HepG2 (cell line): Measurements from ENCODE around the gene RNU4-1. TPM values are rescaled to one million over a fixed set of nuclear protein-coding genes. Genes with fewer than 3 reads are reported as not detected.

Experiments
- ATF7 ChIP-seq, 2 experiments: fragments of 450-650 bp in 1 of 2; sonication (generic) in 1 of 2; formaldehyde crosslinking in 1 of 2; IDR thresholded peaks; 2 replicates each; pipeline versions ENCODE4 v1.4.0 to v1.6.1; 2016 to 2020; ENCODE audit warnings: antibody characterized with exemption in 1 of 2, mild to moderate bottlenecking in 1 of 2, missing genetic modification reagents in 1 of 2
- HDAC2 ChIP-seq: sonication (generic); formaldehyde crosslinking; IDR thresholded peaks from 2 replicates; pipeline ENCODE4 v1.4.0; 2020; ENCODE audit warnings: missing genetic modification reagents
- KDM5B ChIP-seq: sonication (generic); formaldehyde crosslinking; IDR thresholded peaks from 2 replicates; pipeline ENCODE4 v1.4.0; 2020; ENCODE audit warnings: missing genetic modification reagents, mild to moderate bottlenecking, borderline replicate concordance
- MIER2 ChIP-seq: IDR thresholded peaks from 2 replicates; pipeline ENCODE4 v1.6.1; 2016; ENCODE audit warnings: missing biosample characterization, missing genetic modification reagents
- MYC ChIP-seq: sonication (generic); formaldehyde crosslinking; IDR thresholded peaks from 2 replicates; pipeline ENCODE4 v1.9.0; 2021; ENCODE audit warnings: missing genetic modification reagents, borderline replicate concordance
- NBN ChIP-seq: fragments of 450-650 bp; conservative IDR thresholded peaks from 2 replicates; pipeline ENCODE4 v1.6.1; 2017
- NR2F1 ChIP-seq, 2 experiments: fragments of 450-650 bp in 1 of 2; formaldehyde crosslinking in 1 of 2; IDR thresholded peaks; 2 replicates each; pipeline versions ENCODE4 v1.5.0 to v1.6.1; 2016 to 2020; ENCODE audit warnings: mild to moderate bottlenecking in 1 of 2, missing compliant biosample characterization in 1 of 2, missing genetic modification reagents in 1 of 2, moderate library complexity in 1 of 2
- PHF21A ChIP-seq: sonication (generic); formaldehyde crosslinking; IDR thresholded peaks from 2 replicates; pipeline ENCODE4 v1.5.0; 2020; ENCODE audit warnings: mild to moderate bottlenecking, missing genetic modification reagents
- ZMAT3 ChIP-seq: sonication (generic); formaldehyde crosslinking; conservative IDR thresholded peaks from 2 replicates; pipeline ENCODE4 v1.7.0; 2021; ENCODE audit warnings: missing genetic modification reagents
- ZNF230 ChIP-seq: sonication (generic); formaldehyde crosslinking; IDR thresholded peaks from 2 replicates; pipeline ENCODE4 v1.4.0; 2020; ENCODE audit warnings: mild to moderate bottlenecking, missing genetic modification reagents
- ZNF709 ChIP-seq: sonication (generic); formaldehyde crosslinking; IDR thresholded peaks from 2 replicates; pipeline ENCODE4 v1.5.0; 2020; ENCODE audit warnings: mild to moderate bottlenecking, missing genetic modification reagents
- polyA plus RNA-seq, 8 experiments: library from polyadenylated mRNA; depleted of rRNA in 3 of 8; stranded (reverse) in 7 of 8; unstranded in 1 of 8; fragments of >200 nt; fragmentation: Illumina TruSeq in 4 of 8; extraction: Trizol in 4 of 8; gene quantifications; 2 replicates each; pipeline versions ENCODE4 v1.2.1 to v1.2.3, GENCODE V29; 2011 to 2016; ENCODE audit warnings: low read depth in 4 of 8, missing spikeins in 1 of 8, mixed read lengths in 1 of 8; ENCODE audit not compliant: insufficient read depth in 1 of 8
- total RNA-seq, 5 experiments: library from RNA; depleted of rRNA; stranded (reverse); fragments of >200 nt; fragmentation: Illumina TruSeq; extraction: Trizol; gene quantifications; 2 replicates each; pipeline ENCODE4 v1.2.3, GENCODE V29; 2016; ENCODE audit warnings: low read depth in 1 of 5
- TF ChIP-seq, protein P1 (sequence below): sonication (generic); formaldehyde crosslinking; IDR thresholded peaks from 2 replicates; pipeline ENCODE4 v1.4.0; 2020; ENCODE audit warnings: low read depth, missing genetic modification reagents
- TF ChIP-seq, protein P2 (sequence below): sonication (generic); formaldehyde crosslinking; IDR thresholded peaks from 2 replicates; pipeline ENCODE4 v1.8.0; 2022; ENCODE audit warnings: mild to moderate bottlenecking, missing genetic modification reagents
- TF ChIP-seq, protein P3 (sequence below): sonication (generic); formaldehyde crosslinking; IDR thresholded peaks from 2 replicates; pipeline ENCODE4 v1.4.0; 2020; ENCODE audit warnings: mild to moderate bottlenecking, missing genetic modification reagents

Gene RNU4-1
- total and polyA plus RNA-seq, 2 of the 13 experiments (the other 11 are each of a cell fraction or from before 2014, with no cell fraction given), result 7,407 TPM; not detected in 1

DNA sequence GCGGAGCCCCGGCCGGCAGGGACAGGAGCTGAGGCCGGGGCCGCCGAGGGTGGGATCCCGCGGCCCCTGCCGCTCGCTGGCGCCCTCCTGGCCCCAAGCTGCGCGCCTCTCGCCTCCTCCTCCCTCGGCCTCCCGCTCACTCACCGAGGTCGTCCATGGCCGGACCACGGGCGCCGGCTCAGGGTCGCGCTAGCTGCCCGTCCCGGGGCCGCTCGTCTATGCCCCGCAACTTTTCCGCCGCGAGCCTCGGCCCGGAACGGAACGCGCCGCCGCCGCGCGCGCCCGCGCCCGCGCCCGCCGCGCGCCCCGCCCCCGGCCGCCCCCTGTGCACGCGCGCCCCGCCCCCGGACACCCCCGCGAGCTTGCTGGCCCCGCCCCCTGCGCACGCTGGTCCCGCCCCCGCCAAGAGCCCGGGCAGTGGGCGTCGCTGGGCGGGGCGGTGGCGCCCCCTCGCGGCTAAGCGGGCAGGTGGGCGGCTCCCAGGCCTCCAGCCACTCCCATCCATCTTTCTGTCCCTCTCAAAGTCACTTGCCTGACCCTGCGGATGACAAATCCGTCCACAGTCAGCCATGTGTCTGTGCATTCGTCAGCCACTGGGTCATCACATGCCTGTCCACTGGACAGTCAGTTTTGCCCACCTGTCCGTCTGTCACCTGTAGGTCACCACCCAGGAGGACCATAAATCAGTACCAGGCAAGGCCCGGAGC is 27.4 kb downstream of the RNU4-1 start, which contains the start of gene PXN (continued):
- TF ChIP-seq MIER2 (CRISPR knock-in tag) (no peak), KDM5B (CRISPR knock-in tag) (peak; percentile 28; the same call in 1 of the 2 replicates), MYC (peak; percentile 73; the same call in 1 of the 2 replicates), NR2F1 (CRISPR knock-in tag; IDR thresholded peaks at IDR 0.05) (peak; percentile 39 to 62; a peak in 2 of 4 replicates), NBN (no peak), PHF21A (CRISPR knock-in tag) (peak; percentile 12; the same call in 1 of the 2 replicates), ZMAT3 (peak; percentile 78; the same call in 1 of the 2 replicates), ATF7 (IDR thresholded peaks at IDR 0.05) (no peak), ATF7 (CRISPR knock-in tag; IDR thresholded peaks at IDR 0.05) (0 out of 2 replicates have a peak, but pooled peaks have one; percentile 31), ZNF230 (no peak), HDAC2 (CRISPR knock-in tag) (peak; percentile 39; the same call in 1 of the 2 replicates), ZNF709 (0 out of 2 replicates have a peak, but pooled peaks have one; percentile 57)
- TF ChIP-seq, protein P1, sequence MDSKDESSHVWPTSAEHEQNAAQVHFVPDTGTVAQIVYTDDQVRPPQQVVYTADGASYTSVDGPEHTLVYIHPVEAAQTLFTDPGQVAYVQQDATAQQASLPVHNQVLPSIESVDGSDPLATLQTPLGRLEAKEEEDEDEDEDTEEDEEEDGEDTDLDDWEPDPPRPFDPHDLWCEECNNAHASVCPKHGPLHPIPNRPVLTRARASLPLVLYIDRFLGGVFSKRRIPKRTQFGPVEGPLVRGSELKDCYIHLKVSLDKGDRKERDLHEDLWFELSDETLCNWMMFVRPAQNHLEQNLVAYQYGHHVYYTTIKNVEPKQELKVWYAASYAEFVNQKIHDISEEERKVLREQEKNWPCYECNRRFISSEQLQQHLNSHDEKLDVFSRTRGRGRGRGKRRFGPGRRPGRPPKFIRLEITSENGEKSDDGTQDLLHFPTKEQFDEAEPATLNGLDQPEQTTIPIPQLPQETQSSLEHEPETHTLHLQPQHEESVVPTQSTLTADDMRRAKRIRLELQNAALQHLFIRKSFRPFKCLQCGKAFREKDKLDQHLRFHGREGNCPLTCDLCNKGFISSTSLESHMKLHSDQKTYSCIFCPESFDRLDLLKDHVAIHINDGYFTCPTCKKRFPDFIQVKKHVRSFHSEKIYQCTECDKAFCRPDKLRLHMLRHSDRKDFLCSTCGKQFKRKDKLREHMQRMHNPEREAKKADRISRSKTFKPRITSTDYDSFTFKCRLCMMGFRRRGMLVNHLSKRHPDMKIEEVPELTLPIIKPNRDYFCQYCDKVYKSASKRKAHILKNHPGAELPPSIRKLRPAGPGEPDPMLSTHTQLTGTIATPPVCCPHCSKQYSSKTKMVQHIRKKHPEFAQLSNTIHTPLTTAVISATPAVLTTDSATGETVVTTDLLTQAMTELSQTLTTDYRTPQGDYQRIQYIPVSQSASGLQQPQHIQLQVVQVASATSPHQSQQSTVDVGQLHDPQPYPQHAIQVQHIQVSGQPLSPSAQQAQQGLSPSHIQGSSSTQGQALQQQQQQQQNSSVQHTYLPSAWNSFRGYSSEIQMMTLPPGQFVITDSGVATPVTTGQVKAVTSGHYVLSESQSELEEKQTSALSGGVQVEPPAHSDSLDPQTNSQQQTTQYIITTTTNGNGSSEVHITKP, result no peak; the same call in 1 of the 2 replicates
- TF ChIP-seq, protein P2, sequence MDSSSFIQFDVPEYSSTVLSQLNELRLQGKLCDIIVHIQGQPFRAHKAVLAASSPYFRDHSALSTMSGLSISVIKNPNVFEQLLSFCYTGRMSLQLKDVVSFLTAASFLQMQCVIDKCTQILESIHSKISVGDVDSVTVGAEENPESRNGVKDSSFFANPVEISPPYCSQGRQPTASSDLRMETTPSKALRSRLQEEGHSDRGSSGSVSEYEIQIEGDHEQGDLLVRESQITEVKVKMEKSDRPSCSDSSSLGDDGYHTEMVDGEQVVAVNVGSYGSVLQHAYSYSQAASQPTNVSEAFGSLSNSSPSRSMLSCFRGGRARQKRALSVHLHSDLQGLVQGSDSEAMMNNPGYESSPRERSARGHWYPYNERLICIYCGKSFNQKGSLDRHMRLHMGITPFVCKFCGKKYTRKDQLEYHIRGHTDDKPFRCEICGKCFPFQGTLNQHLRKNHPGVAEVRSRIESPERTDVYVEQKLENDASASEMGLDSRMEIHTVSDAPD, result no peak
- TF ChIP-seq, protein P3, sequence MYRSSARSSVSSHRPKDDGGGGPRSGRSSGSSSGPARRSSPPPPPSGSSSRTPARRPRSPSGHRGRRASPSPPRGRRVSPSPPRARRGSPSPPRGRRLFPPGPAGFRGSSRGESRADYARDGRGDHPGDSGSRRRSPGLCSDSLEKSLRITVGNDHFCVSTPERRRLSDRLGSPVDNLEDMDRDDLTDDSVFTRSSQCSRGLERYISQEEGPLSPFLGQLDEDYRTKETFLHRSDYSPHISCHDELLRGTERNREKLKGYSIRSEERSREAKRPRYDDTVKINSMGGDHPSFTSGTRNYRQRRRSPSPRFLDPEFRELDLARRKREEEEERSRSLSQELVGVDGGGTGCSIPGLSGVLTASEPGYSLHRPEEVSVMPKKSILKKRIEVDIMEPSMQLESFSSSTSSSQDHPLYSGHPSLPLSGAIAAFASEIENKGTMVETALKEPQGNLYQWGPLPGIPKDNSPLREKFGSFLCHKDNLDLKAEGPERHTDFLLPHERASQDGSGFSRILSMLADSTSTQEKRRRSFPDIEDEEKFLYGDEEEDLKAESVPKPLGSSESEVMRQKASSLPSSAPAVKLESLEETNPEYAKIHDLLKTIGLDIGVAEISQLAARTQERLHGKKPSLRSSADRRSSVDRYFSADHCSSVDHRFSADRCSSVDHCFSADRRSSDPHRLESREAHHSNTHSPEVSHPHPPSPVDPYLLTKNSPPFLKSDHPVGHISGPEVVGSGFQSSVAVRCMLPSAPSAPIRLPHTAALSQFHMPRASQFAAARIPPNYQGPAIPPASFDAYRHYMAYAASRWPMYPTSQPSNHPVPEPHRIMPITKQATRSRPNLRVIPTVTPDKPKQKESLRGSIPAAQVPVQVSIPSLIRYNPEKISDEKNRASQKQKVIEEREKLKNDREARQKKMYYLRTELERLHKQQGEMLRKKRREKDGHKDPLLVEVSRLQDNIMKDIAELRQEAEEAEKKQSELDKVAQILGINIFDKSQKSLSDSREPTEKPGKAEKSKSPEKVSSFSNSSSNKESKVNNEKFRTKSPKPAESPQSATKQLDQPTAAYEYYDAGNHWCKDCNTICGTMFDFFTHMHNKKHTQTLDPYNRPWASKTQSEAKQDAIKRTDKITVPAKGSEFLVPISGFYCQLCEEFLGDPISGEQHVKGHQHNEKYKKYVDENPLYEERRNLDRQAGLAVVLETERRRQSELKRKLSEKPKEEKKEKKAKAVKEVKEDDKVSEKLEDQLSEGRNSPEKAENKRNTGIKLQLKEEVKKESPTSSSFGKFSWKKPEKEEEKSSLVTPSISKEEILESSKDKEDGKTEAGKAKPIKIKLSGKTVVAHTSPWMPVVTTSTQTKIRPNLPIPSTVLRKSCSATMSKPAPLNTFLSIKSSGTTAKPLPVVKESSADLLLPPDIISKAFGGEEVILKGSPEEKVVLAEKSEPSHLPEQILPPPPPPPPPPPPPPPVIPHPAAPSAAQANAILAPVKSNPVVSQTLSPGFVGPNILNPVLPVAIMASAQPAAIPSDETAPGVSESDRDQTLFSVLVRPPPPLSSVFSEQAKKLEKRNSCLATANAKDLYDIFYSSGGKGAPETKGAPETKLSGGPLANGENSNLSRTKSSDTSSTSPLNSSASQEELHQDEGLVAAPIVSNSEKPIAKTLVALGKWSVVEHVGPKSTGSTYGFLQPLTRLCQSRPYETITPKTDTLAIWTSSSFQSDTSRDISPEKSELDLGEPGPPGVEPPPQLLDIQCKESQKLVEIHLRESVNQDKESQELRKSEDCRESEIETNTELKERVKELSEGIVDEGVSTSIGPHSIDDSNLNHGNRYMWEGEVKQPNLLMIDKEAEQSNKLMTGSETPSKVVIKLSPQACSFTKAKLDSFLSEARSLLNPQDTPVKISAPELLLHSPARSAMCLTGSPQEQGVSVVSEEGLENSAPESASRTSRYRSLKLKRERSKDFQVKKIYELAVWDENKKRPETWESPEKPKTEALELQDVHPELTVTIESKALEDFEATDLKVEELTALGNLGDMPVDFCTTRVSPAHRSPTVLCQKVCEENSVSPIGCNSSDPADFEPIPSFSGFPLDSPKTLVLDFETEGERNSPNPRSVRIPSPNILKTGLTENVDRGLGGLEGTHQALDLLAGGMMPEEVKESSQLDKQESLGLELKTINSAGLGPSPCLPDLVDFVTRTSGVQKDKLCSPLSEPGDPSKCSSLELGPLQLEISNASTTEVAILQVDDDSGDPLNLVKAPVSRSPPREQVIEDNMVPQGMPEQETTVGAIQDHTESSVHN (CRISPR knock-in tag), result peak; percentile 89; the same call in 1 of the 2 replicates
